CD4-positive, alpha-beta T cell treated with Interleukin-21 for 1 hour (primary cell): ENCODE measurements around the gene MTUS2.
A peak's percentile ranks its signal among the peaks of the same experiment; 100 is the strongest.

ENCODE experiments used
- DNase-seq: peaks from one replicate; pipeline ENCODE4 v3.0.0-alpha.2; 2020

MTUS2 gene

DNA sequence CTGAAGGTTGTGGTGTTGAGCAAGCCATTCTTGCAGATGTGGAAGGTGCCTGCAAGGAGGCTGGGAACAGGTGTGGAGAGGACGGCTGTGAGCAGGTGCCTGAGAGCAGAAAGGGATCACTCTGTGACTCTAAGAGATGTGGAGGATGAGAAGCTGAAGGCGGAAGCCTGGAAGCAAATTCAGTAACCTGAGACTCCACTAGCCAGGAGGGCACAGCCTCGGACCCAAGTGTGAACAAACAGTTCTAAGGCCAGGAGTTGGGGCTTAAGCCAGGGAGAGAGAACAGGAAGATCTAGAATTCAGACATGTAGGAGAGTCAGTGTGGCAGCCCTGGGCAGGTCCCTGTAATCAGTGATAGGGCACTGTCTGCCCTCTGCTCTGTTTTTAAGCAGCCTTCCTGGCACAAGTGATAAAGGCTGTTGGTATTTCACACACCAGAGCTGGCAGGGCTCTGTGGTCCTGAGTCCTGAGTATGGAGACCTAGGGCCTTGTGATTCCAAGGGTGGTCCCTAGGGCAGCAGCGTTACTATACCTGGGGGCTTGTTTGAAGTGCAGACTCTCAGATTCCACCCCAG lies 644.1 kb downstream of the MTUS2 start:
- no peak for DNase-seq

DNA sequence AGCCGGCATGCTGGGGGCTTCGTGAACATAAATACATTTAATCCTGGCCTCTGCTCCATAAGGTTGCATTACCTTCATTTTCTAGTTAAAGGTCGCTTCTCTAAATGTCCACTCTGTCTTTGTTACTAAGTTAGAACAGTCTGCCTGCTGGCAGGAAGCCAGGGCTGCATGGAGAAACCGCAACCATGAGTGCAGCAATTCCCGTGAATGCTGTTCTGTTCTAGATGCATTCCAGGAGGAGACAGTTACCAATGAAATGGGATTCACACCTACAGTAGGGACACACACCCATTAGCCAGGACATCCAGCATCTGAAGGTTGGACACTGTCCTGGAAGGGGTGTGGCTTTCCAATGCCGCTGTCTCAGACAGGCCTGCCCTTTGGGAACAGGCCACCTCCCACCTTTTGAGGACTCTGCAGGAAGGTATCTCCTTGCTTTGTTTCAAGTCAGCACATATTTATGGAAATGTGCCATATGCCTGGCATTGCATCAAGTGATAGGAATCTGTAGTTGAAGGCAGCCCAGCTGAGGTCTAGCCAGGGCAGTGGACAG lies 645.7 kb downstream of the MTUS2 start:
- DNase-seq: no peak

DNA sequence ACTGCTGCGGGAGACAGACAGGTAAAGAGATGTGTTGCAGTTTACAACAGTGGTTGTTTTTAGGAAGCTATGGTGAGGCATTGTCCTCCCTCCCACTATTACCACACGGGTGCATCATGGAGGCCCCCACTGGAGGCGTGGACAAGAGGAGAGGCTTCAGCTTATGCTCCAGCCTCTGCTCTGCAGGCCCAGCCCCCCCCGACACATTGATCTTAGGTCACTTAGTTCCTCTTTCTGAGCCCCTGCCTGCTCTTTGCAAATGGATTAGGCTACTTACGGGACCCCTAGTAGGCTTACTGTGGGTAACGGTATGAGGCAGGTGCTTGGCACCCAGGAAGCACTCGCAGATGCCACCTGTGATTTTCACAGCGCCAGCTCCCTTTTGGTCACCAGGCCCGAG lies 651.4 kb downstream of the MTUS2 start:
- no peak for DNase-seq

DNA sequence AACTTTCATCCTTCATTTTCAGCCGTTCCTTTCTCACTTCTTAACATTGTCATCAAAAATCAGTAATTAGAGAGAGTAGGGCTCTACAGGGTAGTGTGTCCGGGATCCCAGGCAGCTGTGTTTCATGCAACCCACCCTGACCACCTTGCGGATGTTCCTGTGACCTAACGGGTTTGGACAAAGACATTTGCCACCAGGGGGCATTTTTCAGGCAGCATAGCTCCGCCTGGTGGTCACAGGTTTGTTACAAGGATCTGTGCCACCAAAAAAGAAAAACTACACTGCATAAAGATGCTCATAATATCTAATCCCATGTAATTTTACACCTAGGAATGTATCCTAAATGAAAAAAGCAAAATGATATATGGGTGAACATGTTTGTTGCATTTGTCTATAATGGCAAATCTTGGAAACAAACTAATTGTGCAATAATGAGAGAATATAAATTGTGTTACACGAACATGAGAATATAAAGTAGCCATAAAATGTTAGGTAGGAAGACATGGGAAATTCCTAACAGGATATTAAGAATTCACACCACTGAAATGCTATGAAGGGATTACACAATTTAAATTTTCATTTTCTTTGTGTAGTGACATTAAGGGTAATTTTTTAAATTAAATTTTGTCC lies 652.3 kb downstream of the MTUS2 start:
- peak; percentile 41 for DNase-seq

DNA sequence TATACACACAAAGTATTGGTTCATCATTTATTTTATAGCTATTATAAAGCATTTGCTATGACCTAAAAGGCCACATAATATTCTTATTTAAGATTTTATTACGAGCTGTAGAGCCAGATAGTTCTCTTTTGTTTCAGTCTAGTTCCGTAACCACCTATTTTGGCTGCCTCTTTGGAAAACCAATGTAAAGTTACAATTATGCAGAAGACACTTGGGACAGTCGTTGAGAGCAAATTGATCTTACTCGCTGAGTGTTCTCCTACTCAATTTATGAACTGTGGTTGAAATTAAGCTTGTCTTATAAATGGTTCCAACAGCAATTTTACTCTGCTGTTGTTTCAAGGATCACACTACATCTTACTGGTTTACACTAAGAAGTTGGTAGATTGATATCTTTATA lies 653.0 kb downstream of the MTUS2 start:
- no peak for DNase-seq

DNA sequence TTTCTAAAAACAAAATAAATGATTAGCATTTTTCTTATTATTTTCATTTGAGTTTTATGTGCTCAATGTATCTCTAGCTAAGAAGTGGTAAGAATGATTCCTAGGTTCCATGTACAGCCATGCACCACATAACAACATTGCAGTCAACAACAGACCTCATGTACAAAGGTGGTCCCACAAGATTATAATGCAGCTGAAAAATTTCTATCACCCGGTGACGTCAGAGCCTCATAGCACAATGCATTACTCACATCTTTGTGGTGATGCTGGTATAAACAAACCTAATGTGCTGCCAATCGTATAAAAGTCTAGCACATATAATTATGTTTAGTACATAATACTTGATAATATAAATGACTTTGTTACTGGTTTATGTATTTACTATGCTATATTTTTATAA lies 654.9 kb downstream of the MTUS2 start:
- DNase-seq: no peak

DNA sequence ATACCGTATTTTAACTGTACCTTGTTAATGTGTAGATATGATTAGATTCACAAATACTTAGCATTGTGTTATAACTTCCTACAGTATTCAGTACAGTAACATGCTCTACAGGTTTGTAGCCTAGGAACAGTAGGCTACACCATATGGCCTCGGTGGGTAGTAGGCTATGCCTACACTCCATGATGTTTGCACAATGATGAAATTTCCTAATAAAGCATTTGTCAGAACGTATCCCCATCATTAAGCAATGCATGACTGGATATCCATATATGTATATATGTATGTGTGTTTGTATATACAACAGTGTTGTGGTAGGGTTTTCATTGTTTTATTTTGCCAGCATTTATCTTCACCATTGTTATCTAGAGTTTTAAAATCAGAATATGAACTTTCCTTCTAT lies 655.9 kb downstream of the MTUS2 start:
- DNase-seq: no peak

DNA sequence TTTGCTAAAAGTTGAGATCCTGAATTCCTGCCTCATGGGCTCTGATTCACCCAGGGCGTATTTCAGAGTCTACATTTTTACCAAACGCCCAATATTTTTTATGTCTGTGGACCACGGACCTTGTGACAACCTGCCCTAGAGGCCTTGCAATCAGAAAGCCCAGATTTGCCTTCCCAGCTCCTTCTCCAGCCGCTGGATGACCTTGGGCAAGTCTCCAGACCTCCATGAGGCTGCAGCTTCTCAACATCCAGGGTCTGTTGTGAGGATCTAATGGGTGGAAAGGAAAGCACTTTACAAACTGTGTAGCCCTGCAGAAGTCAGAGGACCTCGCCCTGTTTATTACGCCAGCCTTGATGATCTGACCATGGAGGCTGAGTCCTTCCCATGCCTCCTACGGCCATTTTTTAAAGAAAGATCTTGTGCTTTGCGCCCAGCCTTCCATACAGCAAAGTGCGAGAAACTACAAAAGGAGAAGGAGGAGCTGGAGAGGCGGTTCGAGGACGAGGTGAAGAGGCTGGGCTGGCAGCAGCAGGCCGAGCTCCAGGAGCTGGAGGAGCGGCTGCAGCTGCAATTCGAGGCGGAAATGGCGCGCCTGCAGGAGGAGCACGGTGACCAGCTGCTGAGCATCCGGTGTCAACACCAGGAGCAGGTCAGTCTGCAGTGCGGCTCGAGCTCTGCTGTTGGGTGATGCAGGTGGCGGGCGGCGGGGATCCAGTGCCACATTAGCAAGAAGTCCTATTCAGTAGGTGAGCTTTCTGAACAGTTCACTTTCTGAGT lies 659.8 kb downstream of the MTUS2 start:
- no peak for DNase-seq

DNA sequence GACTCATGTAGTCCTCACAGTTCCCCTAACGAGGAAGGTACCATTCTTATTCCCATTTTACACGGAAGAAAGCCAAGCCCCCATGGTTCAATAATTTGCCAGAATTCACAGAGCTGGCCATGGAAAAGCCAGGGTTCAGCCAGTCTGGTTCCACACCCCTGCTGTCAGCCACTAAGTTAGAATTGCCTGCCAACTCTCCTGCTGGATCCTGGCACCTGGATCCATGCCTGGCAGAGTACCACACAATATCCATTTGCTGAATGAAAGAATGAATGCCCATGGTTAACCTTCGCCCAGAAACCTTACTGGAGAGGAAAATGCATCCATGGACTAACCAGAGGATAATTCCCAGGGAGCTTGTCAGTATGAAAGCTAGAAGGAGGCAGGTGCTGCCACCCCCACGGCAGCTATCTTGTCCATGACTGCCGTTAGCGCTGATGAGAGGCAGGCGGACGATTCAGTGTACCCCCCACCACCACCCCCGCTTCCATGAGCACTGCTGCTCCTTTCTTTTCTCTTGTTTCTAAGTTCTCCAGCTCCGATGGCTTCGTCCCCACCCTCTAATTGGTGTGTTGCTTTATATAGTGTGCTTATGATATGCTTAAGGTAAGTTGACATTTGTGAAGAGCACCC lies 660.9 kb downstream of the MTUS2 start:
- DNase-seq: no peak

DNA sequence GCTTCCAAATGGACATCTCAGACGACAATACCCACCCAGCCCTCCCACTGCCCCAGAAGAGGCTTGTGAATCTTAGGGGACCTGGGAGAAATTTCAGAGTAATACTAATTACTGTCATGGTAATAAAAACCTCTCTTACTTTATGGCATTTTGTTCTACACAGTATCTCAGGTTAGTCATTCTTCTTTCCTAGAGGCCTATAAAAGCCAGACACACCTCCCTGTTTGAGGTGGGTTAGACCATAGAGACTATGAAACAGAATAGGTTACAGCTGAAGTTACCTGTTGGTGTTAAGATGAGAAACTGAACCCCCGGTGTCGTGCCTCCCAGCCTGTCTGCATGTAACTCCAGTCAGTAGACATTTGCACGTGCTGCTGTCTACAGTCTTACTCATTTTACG lies 661.5 kb downstream of the MTUS2 start:
- no peak for DNase-seq

DNA sequence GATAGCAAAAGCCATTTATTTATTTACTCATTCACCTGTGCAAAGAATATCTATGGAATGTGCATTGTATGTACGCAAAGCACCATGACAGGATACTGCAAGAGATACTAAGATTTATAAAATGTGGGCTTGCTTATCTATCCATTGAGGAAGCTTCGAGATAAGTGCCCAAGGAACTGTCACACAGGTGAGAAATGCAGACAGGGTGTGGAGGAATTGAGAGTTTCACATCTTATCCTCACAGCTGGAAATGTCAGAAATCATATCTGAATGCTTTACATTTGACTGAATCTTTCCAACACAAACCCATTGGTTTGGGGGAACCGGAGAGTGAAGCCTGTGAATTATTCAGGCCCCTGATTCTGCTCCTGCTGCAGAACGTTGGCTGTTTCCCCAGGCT lies 662.4 kb downstream of the MTUS2 start:
- DNase-seq: no peak

DNA sequence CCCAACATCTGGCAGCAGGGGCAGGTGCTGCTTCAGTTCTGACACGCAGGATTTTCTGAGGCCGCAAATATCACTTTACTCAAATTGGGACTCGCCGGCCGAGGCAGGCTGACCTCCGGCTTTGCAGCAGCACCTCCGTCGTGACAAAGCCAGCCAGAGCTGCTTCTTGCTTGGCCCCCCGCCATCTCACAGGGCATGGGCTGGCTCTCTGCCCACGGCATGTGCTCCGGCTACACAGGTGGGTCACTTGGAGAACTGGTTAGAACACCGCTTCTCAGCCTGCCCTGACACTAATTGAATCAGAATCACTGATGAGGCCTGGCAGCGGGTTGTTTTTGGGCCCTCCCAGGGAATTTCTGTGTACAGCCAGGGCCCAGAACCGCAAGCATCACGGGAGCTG lies 663.1 kb downstream of the MTUS2 start:
- DNase-seq: no peak

DNA sequence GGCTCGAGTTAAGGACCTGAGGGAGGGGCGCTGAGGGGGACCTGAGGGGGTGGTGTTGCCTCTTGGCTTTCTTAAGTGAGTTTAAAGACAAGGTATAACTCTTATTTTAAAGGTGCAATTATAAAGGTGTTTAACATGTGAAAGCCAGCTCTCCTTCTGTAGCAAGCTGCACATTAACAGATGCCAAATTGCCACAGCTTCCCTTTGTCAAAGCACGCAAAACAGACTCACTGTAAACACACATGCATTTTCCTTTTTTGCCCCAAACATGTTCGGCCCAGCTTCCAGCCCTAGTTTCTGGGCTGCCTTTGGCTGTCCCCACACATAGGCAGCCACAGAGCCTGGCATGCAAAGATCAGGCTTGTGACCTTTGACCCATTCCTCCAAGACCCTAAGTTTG lies 663.5 kb downstream of the MTUS2 start:
- DNase-seq: no peak

DNA sequence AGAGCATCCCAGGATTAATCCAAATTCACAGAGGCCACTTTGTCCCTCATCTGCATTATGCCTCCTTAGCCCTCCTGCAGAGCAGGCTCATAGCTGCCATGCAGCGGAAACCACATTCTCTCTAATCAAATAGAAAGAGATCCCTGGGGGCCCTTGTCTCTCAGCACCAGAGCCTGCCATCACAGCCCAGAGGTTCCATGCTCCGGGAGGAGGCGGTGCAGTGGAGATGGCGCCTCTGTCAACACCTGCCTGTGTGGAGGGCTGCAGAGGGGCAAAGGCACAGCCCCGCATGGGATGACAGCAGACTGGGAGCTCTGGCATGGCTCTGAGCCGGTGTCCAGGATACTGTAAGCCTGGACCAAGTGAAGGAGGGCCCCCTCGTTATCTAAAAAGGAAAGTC lies 664.1 kb downstream of the MTUS2 start:
- no peak for DNase-seq

DNA sequence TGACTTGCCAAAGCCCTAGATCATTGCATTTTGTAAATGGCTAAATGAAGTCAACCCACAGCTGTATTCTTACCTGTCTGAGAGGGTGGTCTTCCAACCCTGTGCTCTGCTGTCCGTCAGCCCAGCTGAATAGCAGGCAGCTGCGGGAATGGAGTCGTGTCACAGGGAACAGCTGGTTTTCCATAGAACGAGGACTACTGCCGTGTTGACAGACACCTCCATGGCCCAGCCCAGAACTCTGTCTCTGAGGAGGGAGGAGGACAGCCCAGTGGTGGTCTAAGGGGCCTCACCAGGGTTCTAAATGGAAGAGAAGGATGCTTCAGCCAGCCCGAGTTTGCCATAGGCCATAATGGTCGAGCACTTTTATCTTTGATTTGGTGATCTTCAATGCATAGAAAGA lies 664.7 kb downstream of the MTUS2 start:
- DNase-seq: no peak

DNA sequence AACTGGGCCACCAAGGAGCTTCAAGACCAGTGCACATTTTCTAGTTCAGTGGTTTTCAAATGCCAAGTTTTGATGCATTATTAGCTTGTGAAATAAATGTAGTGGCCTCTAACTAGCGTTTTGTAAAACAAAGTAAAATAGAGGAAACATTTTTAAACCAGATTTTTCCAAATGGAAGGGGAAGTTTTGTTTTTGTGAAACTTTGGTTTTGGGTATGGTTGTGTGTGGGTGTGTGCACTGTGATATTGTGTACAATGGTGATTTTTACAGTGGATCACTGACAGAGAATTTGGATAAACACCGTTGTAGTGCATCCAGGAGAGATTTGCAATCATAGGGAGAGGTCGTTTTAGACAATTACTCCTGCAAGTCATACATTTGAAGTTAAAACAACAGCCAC lies 666.4 kb downstream of the MTUS2 start:
- no peak for DNase-seq

DNA sequence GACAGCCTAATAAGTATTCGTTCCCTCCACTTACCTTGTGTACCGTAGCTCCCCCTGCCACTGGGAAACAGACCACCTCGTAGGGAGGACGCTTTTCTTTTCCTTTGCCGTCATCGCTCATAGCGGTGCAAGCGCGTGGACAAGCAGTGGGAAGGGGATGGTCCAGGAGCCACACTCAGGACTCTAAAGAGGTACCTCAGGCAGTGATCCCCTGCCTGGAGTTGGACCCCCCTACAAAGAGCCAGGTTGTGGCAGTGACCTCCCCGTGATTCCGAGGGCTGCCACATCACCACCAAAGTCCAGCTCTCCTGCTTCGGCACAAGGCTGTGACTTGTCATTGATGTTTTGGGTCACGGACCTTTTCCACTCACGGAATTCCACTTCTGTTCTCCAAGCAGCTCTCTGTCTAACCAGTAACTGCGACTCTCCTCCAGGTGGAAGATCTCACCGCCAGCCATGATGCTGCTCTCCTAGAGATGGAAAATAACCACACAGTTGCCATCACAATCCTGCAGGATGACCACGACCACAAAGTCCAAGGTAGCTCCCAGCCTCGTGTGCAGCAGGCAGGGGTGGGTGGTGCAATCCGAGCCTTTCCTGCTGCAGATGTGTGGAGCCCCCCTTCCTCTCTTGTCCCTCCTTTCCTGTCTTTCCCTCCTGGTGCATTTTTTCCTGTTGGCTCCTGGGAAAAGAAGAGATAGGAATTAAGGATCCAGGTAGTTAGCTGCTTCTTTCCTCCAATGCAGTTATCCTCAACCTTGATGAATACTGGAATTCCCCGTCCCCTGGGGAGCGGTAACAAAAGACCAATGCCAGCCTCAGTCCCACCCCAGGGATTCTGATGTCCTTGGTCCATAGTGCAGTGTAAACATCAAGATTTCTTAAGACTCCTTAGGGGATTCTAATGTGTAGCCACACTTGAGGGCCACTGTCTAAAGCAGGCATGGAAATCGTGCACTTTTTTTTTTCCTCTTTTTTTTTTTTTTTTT lies 667.6 kb downstream of the MTUS2 start:
- DNase-seq: no peak

DNA sequence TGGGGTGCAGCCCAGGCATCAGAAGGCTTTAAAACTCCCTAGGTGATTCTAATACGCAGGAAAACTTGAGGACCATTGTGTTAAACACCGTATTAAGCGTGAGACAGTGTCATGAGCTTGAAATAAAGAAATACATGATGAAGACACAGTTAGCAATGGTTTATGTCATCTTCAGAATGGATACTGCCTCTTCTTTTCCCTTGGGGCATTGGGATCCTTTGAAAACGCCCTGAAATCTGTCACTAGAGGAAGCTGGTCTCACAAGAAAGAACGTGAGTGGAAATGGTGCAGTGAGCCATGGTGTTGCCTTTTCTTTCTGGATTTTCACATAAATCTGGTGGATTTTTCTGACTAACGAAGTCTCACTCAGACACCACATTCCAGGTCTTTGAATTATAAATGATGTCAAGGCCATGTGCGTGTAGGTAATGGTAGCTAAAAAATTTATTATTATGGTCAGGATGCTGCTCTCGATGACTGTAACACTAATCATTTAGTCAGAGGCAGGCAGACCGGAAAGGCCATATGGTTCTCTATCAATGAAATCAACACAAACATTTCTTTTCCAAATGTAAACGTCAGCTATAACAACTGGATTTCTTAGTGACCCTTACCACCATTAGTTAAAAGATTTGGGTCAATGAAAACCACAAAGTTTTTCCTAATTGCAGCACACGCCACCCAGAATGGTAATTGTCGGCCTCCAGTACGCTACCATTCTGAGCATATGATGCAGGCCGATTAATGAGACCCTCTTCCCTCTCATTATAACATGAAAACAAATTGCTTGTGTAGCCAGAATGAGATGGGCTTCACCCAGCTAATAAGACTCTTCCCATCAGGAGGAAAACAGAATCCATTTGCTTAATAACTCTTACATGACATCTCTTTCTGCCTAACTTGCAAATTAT lies 669.8 kb downstream of the MTUS2 start:
- DNase-seq: no peak

DNA sequence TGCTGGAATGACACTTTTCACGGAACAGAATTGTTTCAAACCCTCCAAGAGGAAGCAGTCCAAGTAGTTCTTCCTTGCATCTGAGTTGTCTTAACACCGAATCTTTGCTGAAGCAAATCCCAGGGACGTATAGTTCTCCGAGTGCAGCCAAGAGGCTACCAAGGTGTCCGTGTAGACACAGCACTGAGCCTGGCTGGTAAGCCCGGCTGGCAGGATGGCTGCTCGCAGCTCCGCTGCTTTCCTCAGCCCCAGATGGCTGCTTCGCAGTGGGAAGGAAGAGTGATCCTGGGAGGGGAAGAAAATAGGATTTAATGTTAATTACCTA lies 670.4 kb downstream of the MTUS2 start:
- DNase-seq: no peak

DNA sequence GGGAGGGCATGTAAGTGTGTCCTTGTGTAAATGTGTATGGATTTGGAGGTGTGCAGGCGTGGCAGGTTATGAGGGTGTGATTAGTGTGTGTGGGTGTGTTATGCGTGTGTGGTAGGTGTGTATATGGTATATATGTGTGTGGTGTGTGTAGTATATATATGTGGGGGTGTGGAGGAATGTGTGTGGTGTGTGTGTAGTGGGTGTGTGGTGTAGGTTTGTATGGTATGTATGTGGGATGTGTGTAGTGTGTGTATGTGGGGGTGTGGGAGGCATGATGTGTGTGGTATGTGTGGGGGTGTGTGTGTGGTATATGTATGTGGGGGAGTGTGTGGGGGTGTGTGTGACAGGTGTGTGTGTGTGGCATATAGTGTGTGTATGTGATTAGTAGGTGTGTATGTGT lies 671.1 kb downstream of the MTUS2 start:
- DNase-seq: no peak

DNA sequence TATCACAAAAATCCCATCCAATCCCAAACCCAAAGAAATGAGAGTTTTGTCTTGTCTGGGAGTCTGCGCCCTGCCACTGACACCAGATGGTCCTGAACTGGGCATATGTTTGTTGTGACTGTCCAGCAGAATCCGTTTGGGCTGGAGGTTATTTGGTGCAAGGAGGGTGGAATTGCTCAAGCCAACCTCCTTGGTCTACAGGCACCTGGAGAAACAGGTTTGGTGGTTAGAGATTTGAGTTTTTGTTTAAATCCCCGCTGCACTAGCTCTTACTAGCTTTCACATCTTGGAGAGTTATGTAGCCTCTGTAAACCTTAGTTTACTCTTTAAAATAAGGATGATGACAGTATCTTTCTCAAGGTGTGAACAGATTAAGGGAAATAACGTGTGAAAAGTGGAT lies 673.7 kb downstream of the MTUS2 start:
- DNase-seq: no peak

DNA sequence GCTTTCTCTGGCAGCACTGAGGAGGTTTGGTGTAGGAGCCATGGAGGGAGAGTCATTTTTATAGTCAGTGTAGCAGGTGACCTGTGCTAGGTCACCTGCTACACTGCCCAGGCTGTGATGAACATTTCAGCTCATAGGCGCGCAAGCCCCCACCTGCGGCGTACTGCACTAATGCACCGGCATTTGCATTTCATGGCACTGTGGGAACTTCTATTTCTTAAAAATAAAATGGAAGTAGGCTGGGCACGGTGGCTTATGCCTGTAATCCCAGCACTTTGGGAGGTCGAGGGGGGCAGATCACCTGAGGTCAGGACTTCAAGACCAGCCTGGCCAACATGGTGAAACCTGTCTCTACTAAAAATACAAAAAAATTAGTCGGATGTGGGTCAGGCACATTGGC lies 674.4 kb downstream of the MTUS2 start:
- no peak for DNase-seq
